Fibroblast of gingiva (primary cell): Measurements from ENCODE around the gene HOXA4.

ENCODE experiments used
- DNase-seq: peaks from one replicate; pipeline ENCODE4 v3.0.0-alpha.2; 2011; ENCODE audit warnings: low read depth

The HOXA4 gene

DNA sequence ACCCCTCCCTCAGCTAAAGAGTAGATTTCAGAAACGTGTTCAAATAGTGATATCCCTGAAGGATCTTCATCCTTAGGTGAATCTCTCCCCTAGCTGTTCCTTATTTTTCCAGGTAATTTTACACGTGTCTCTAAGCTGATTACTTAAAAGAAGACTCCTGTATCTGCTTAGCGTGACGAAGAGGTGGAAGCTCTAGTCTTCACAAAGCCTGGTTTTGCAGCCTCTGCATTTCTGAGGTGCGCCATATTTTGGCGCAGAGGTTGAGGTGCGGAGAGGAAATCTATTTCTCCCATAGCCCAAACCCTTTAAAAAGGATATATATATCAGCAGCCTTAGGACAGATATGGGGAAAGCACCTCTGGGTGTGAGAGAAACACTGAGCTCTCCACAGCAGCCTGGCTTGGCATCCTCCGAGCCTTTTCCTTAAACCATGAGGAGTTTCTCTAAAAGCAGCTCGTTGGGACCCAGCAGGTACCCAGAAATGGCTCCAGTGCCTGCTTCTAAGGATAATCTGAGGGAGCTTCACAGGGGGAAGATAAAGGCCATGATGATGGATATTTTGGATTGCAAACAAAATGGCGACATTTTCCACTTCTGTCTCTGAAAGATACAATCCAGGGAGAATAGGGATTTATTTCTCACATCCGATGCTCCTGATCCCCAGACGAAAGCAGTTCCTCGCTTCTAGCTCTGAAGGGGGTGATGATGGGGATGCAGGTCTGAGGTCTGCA lies 25.1 kb downstream of the HOXA4 start:
- no peak for DNase-seq

GRCh38 chr7:27104341-27105058 lies 26.1 kb downstream of the HOXA4 start:
- DNase-seq, result no peak

DNA sequence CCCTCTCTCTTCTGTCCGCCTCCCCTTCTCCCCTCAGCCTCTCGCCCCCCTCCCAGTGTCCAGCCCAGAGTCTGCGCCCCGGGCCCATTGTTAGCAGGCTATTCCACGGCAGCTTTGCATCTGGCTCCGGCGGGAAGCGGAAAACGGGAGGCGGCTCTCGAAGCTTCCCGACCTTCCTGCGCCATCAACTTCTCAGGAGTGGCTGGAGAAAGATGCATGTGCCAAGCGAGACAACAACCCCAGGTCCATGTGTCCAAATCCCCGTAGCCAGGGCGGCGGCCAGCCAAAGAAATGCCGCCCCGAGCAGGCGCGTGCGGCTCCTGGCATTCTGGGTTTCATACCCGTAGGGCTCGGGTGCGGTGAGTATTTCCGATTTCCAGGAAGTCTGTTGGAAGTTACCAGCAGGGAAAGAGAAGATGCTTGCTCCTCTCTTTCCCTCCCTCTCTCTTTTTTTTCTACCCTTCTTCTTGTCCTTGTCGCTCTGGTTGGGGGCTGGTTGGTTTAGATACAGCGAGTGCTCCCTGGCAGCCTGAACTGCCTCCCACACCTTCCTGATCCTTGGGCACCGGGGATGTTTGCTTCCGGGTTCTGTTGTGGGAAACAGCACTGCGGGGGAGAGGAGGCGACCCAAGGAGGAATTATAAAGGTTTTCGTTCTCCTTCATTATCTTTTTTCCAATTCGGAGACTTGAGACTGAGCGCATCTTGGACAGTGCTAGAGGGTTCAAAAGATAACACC lies 26.9 kb downstream of the HOXA4 start:
- DNase-seq, result no peak

- DNase-seq, result no peak
Measured at GRCh38 chr7:27102581-27103442, 27.7 kb downstream of the HOXA4 start, which contains the start of gene HOXA2. Gene HOXA2 (minus strand): TSS chr7:27102683. CDS start chr7:27102500, 183 bp downstream.

- DNase-seq, result no peak
Measured at GRCh38 chr7:27101957-27102580, 28.5 kb downstream of the HOXA4 start.

- no peak for DNase-seq
Measured at GRCh38 chr7:27101171-27101956, 29.2 kb downstream of the HOXA4 start.

DNA sequence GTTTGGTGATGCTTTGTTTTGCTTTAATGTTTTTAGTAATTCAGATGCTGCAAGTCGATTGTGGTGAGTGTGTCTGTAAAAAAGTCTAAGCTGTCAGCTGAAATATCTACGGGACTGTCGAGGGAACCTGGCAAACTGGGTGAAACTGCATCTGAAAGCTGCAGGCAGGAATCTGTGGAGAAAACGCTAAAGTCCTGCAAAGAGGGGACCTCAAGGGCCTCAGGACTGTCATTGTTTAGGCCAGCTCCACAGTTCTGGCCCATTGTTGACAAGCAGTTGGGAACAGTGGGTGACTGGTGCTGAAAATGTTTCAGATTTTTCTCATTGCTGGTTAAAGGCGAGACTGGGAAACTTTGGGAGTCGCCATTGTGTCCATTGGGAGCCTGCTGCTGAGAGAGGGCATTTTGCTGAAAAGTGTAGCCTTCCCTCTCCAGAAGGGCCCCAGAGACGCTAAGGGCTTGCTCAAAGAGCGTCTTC lies 29.8 kb downstream of the HOXA4 start:
- no peak for DNase-seq

- no peak for DNase-seq
Measured at GRCh38 chr7:27099453-27100370, 30.8 kb downstream of the HOXA4 start.

DNA sequence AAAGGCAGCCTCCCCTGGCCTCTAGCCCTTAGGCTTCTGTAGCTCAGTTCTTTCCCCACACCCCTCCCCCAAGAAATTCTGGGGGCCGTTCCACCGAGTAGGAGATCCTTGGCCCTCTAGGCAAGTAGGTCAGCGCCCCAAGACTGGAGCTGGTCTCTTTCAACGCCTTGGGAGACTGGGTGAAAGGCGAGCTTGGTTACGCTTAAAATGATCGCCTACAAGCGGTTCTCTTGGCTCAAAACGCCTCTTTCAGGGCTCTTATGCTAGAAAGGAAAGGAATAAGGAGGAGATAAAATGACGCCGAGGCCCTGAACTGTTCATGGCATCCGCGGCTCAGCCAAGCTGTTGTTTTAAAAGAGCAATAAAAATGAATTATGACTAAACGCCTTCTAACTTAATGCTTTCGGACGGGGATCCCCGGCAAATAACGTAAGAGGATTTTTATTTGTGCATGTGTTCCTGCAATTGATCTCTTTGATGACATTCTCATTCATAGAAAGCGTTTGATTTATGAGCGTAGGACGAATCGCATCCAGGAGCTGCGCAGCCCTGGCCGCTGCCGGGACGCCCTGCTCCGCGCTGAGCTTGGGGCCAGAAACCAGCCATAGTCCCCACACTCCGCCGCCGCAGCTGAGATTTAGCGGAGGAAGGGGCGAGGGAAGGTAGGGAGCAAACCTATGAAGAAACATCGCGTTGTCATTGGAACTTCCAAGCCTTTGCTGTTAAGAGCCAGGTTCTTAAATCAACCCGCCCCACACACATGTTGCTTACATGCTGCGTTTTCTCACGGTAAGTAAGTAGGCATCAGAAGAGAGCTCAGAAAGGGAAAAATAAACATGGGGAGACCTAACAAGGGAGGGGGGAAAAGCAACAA lies 31.7 kb downstream of the HOXA4 start:
- DNase-seq, result no peak

GRCh38 chr7:27097686-27098577 lies 32.6 kb downstream of the HOXA4 start:
- no peak for DNase-seq

DNA sequence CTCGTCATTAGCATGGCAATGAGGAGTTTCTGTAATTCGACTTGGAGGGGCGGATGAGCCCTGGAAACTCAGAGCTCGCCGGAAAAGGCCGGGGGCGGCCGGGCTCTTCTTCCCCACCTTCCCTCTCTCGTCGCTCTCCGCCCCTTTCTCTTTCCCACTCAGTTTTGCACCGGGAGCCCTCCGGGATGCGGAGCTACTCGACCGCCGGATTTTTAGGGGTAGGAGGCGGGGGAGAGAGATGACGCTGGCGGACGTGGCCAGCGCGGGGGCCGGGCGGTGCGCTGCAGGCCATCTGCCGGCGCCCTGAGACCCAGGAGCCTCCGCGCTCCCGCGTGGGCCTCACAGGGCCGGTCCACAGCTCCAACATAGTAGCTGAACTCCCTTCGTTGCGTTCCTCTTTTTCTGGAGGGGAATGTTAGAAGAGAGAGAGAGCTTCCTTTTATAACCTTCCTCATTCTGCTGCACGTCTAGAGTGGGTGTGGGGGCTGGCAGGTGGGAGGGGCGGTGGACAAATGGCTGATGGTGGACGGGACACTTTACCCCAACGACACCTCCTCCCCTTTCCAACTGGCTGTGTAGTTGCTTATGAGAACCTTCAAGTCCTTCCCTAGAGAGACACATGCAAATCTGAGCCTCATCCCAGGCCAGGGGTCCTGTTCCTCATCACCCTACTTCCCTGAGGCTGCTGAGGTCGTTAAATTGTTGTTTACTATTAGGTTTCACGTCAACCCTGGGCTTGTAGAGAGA lies 33.6 kb downstream of the HOXA4 start:
- no peak for DNase-seq

DNA sequence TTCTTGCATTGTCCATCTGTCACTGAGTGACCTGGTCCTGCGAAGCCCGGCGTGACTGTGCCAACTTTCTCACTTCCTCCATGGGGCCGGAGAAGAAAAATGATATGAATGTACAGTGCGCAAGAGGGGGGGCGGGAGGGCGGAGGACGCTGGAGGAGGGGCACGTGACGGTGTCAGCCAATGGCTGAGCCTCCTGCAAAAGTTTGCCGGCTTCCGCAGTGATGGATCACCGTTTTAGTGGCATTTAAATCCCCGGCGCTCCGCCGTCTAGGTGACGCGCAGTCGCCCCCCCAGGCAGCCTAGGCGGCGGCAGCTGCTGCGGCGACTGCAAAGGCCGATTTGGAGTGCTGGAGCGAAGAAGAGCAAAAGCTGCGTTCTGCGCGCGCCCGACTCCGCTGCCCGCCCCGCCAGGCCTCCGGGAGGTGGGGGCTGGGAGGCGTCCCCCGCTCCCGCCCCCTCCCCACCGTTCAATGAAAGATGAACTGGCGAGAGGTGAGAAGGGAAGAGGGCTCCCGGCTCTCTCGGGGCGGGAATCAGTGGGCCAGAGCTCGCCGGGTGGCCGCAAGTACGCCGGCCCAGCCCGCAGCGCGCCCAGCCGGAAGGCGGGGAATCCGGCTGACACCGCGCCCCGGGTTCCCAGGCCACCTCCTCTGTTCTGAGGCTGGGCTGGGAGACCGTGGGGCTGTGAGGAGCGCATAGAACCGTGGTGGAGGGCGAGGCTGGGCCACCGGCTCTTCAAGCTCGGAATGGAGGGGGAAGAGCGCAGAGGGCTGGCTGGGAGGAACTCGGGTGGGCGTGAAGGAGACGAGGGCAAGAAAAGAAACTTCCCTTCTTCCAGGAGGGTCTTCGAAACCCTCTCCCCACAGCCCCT lies 34.4 kb downstream of the HOXA4 start, which contains the start of gene HOXA1:
Gene HOXA1 (minus strand): TSS at position 104 of the 871 bp plus-strand sequence. CDS start 88 bp downstream, at position 16.
- DNase-seq, result peak; percentile 42

DNA sequence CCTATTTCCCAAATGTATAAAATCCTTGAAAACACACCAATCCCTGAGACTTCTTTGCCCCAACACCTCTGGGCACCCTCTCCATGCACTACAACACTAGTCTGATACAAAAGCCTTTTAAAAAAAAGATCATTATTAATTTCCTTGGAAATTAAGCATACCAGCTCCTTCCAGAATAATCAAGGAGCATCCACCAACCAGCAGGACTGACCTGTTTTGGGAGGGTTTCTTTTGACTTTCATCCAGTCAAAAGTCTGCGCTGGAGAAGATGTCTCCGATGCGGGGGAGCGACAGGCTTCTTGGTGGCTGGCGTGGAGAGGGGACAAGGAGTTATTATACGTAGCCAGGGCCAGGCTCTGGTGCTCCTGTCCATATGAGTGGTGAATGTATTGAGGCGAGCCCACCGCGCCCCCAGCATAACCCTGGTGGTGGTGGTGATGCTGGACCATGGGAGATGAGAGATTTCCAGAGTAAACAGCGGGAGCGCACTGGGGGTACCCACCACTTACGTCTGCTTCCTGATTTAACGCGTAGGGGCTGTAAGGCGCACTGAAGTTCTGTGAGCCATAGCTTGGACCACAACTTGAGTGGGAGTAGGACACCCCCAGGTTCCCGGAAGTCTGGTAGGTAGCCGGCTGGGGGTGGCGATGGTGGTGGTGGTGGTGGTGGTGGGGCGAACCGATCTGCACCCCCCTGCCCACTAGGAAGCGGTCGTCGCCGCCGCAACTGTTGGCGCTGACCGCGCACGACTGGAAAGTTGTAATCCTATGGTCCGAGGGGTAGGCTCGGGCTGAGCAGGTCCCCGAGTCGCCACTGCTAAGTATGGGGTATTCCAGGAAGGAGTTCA lies 35.3 kb downstream of the HOXA4 start:
- DNase-seq, result no peak

GRCh38 chr7:27094304-27095049 lies 36.1 kb downstream of the HOXA4 start:
- DNase-seq, result no peak
